PFSK-1 (cell line): ENCODE measurements around the gene ANKK1.

Source experiments
- POLR2AphosphoS5 ChIP-seq: IDR thresholded peaks from 2 replicates; pipeline ENCODE4 v1.6.1; 2012; ENCODE audit warnings: low read depth, mild to moderate bottlenecking, control low read depth, low read length, moderate library complexity
- SIN3A ChIP-seq: IDR thresholded peaks from 2 replicates; pipeline ENCODE4 v1.6.1; 2012; ENCODE audit warnings: mild to moderate bottlenecking, low read length, moderate library complexity, borderline replicate concordance; ENCODE audit not compliant: insufficient read depth

- TF ChIP-seq SIN3A (no peak), POLR2AphosphoS5 (no peak)
Observed at GRCh38 chr11:113394919-113395318, 7.3 kb downstream of the ANKK1 start.
